Skeletal muscle tissue (tissue), 4 donors: Measurements from ENCODE around the gene UVSSA. TPM values are rescaled to one million over a fixed set of nuclear protein-coding genes. Genes with fewer than 3 reads are reported as not detected.
"Not testable (repeated sequence)": the region's sequence is repeated elsewhere in the genome, so short reads cannot be mapped to it uniquely, and the experiment has no call there.

Experiments
- H3K27ac ChIP-seq: one replicate; pipeline ENCODE4 v1.7.0; 2013; ENCODE audit warnings: mild to moderate bottlenecking, low read depth, low read length, inconsistent platforms
- H3K27me3 ChIP-seq, 3 donors: one replicate each; pipeline ENCODE4 v1.7.0; 2013; ENCODE audit warnings: low read length in 3 of 3; ENCODE audit not compliant: control insufficient read depth in 3 of 3, insufficient read depth in 3 of 3
- H3K36me3 ChIP-seq, 3 donors: one replicate each; pipeline ENCODE4 v1.7.0; 2013; ENCODE audit warnings: low read length in 3 of 3; ENCODE audit not compliant: control insufficient read depth in 3 of 3, insufficient read depth in 3 of 3
- H3K4me1 ChIP-seq, 3 donors: one replicate each; pipeline ENCODE4 v1.7.0; 2013; ENCODE audit warnings: low read length in 3 of 3, mild to moderate bottlenecking in 3 of 3; ENCODE audit not compliant: control insufficient read depth in 3 of 3, insufficient read depth in 3 of 3
- H3K4me3 ChIP-seq, 3 donors: one replicate each; pipeline ENCODE4 v1.7.0; 2013; ENCODE audit warnings: low read length in 3 of 3
- H3K9ac ChIP-seq, 3 donors: one replicate each; pipeline ENCODE4 v1.7.0; 2013; ENCODE audit warnings: low read length in 3 of 3, mild to moderate bottlenecking in 3 of 3, moderate library complexity in 2 of 3, low read depth in 1 of 3
- H3K9me3 ChIP-seq, 3 donors: one replicate each; pipeline ENCODE4 v1.7.0; 2013; ENCODE audit warnings: low read length in 3 of 3; ENCODE audit not compliant: control insufficient read depth in 3 of 3
- total RNA-seq: library from RNA; depleted of rRNA; stranded (reverse); fragments of >200 nt; gene quantifications from one replicate; pipeline ENCODE4 v1.2.3, GENCODE V29; 2014
- donor health status: Osteomylitis.

Gene UVSSA
- total RNA-seq, 1 donor from 2014 or later = 2.6 TPM

- no peak overlapping the region for H3K9ac ChIP-seq
- no peaks in the 10 kb centered on the region for H3K9me3 ChIP-seq
- H3K4me3 ChIP-seq = no peak overlapping the region
- H3K27me3 ChIP-seq = peaks cover 18 to 44% (median 34%) of the 10 kb centered on the region in 3 donors
- no peaks in the 10 kb centered on the region for H3K4me1 ChIP-seq
- H3K27ac ChIP-seq = no peak overlapping the region
- no peaks in the 10 kb centered on the region for H3K36me3 ChIP-seq
Observed at GRCh38 chr4:1421657-1422056, 74.6 kb downstream of the UVSSA start.

- Histone ChIP-seq H3K27me3 (peaks cover 3 to 17% (median 13%) of the 10 kb centered on the region in 3 donors), H3K4me3 (no peak overlapping the region), H3K9ac (no peak overlapping the region), H3K9me3 (no peaks in the 10 kb centered on the region), H3K4me1 (no peaks in the 10 kb centered on the region), H3K27ac (no peak overlapping the region), H3K36me3 (no peaks in the 10 kb centered on the region)
Observed at GRCh38 chr4:1427010-1427409, 80.0 kb downstream of the UVSSA start.

GRCh38 chr4:1443688-1444172 lies 96.7 kb downstream of the UVSSA start:
- not testable (repeated sequence) for H3K36me3 ChIP-seq, H3K9me3 ChIP-seq, H3K4me1 ChIP-seq, H3K9ac ChIP-seq, H3K4me3 ChIP-seq, H3K27ac ChIP-seq
- H3K27me3 ChIP-seq = peaks cover 4 to 33% (median 14%) of the 10 kb centered on the region in 3 donors

Other genes with a start within 250 kb of the UVSSA start
- 3.7 TPM for gene RNF212, start 233.6 kb upstream of the UVSSA start, total RNA-seq
- gene SPON2, start 174.6 kb upstream of the UVSSA start, total RNA-seq = 29.2 TPM
- 109 TPM for gene CTBP1, start 98.1 kb upstream of the UVSSA start, total RNA-seq
- 24.5 TPM for gene MAEA, start 57.3 kb upstream of the UVSSA start, total RNA-seq
- not detected for gene NKX1-1, start 59.2 kb downstream of the UVSSA start, total RNA-seq